Measurements from ENCODE around the gene METTL8.

GRCh38 chr2:171294608-171295007 is 139.2 kb downstream of the METTL8 start:
- TF ChIP-seq CTCF (IDR thresholded peaks at IDR 0.05) (no peak), POLR2A (IDR thresholded peaks at IDR 0.05) (no peak)
